MM.1S (cell line): Measurements from ENCODE around the gene ZNF142.

ENCODE experiments used
- DNase-seq: peaks from one replicate; pipeline ENCODE4 v3.0.0-alpha.2; 2015
- H2AFZ ChIP-seq: fragments of 300-600 bp; sonication (generic); 2 replicates; pipeline ENCODE4 v1.6.0; 2016; ENCODE audit warnings: antibody characterized with exemption, low read length
- H3F3A ChIP-seq: fragments of 300-600 bp; sonication (generic); 2 replicates; pipeline ENCODE4 v1.6.1; 2016; ENCODE audit warnings: mild to moderate bottlenecking, antibody characterized with exemption, low read length, moderate library complexity, mixed read lengths; ENCODE audit not compliant: insufficient read depth
- H3K27ac ChIP-seq: fragments of 300-600 bp; sonication (generic); 2 replicates; pipeline ENCODE4 v1.5.1; 2016; ENCODE audit warnings: mild to moderate bottlenecking, low read length
- H3K27me3 ChIP-seq: fragments of 300-600 bp; sonication (generic); replicated peaks from 2 replicates; pipeline ENCODE4 v1.6.0; 2016; ENCODE audit warnings: low read length; ENCODE audit not compliant: insufficient read depth
- H3K36me3 ChIP-seq: fragments of 300-600 bp; sonication (generic); replicated peaks from 2 replicates; pipeline ENCODE4 v1.6.1; 2016; ENCODE audit warnings: mild to moderate bottlenecking, low read length, mixed read lengths; ENCODE audit not compliant: insufficient read depth
- H3K4me1 ChIP-seq: fragments of 300-600 bp; sonication (generic); 2 replicates; pipeline ENCODE4 v1.6.1; 2016; ENCODE audit warnings: low read length, mixed read lengths
- H3K4me2 ChIP-seq: fragments of 300-600 bp; sonication (generic); 2 replicates; pipeline ENCODE4 v1.6.0; 2016; ENCODE audit warnings: low read depth, low read length
- H3K4me3 ChIP-seq: fragments of 300-600 bp; sonication (generic); 2 replicates; pipeline ENCODE4 v1.5.1; 2016; ENCODE audit warnings: low read length, mixed read lengths
- H3K79me2 ChIP-seq: fragments of 300-600 bp; sonication (generic); 2 replicates; pipeline ENCODE4 v1.6.1; 2016; ENCODE audit warnings: mixed run types, low read length, mixed read lengths
- H3K9ac ChIP-seq: fragments of 300-600 bp; sonication (generic); 2 replicates; pipeline ENCODE4 v1.6.1; 2016; ENCODE audit warnings: low read length, mixed read lengths
- H3K9me2 ChIP-seq: fragments of 300-600 bp; sonication (generic); replicated peaks from 2 replicates; pipeline ENCODE4 v1.6.1; 2016; ENCODE audit warnings: mild to moderate bottlenecking, low read length, mixed read lengths; ENCODE audit not compliant: insufficient read depth
- H3K9me3 ChIP-seq: fragments of 300-600 bp; sonication (generic); replicated peaks from 2 replicates; pipeline ENCODE4 v1.6.1; 2016; ENCODE audit warnings: mild to moderate bottlenecking, low read length, mixed read lengths; ENCODE audit not compliant: insufficient read depth
- H4K20me1 ChIP-seq: fragments of 300-600 bp; sonication (generic); 2 replicates; pipeline ENCODE4 v1.6.1; 2016; ENCODE audit warnings: mild to moderate bottlenecking, low read length, moderate library complexity, mixed read lengths; ENCODE audit not compliant: insufficient read depth
- EZH2 ChIP-seq: fragments of 300-600 bp; sonication (generic); optimal IDR thresholded peaks from 2 replicates; pipeline ENCODE3; 2017; ENCODE audit warnings: low read depth, mild to moderate bottlenecking, antibody characterized with exemption, low read length, mixed read lengths
- EZH2phosphoT487 ChIP-seq: fragments of 300-600 bp; sonication (generic); IDR thresholded peaks from 2 replicates; pipeline ENCODE4 v1.6.1; 2018; ENCODE audit warnings: antibody characterized with exemption, low read length
- TF ChIP-seq, protein P1 (sequence below): fragments of 300-600 bp; sonication (generic); IDR thresholded peaks from 2 replicates; pipeline ENCODE4 v1.5.1; 2016; ENCODE audit warnings: antibody characterized with exemption, low read length, mixed read lengths

Gene ZNF142

DNA sequence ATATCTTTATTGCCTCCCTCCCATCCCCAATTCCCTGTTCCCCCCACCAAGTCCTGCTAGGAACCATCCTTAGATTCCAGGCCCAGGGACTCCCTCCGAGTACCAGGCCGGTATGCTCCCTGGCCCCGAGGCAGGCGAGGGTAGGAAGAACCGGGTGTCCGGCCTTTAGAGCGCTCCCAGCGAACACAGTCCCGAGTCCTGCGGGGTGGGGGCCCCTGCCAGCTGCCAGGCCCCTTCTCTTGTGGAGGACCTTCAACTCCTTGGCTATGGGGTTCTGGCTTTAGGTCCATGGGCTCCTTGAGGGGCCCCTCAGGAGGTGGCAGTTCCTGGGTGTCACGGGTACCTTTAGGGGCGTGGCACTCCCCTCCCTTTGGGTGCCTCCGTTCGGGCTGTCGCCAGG is 4.5 kb upstream of the ZNF142 start:
- Histone ChIP-seq H3K9me3 (no peaks in the 10 kb centered on the region), H3K27me3 (no peaks in the 10 kb centered on the region), H3K4me2 (no peak overlapping the region), H4K20me1 (no peaks in the 10 kb centered on the region), H3K4me1 (peaks cover 8% of the 10 kb centered on the region; the same call in 1 of the 2 replicates), H3K27ac (no peak overlapping the region), H2AFZ (no peak overlapping the region), H3K36me3 (0 out of 2 replicates have a peak, but pooled peaks cover 3% of the 10 kb centered on the region), H3F3A (no peaks in the 10 kb centered on the region), H3K9ac (no peak overlapping the region), H3K4me3 (no peak overlapping the region), H3K9me2 (no peaks in the 10 kb centered on the region), H3K79me2 (peaks cover 25% of the 10 kb centered on the region)
- no peak for DNase-seq
- TF ChIP-seq, protein P1, sequence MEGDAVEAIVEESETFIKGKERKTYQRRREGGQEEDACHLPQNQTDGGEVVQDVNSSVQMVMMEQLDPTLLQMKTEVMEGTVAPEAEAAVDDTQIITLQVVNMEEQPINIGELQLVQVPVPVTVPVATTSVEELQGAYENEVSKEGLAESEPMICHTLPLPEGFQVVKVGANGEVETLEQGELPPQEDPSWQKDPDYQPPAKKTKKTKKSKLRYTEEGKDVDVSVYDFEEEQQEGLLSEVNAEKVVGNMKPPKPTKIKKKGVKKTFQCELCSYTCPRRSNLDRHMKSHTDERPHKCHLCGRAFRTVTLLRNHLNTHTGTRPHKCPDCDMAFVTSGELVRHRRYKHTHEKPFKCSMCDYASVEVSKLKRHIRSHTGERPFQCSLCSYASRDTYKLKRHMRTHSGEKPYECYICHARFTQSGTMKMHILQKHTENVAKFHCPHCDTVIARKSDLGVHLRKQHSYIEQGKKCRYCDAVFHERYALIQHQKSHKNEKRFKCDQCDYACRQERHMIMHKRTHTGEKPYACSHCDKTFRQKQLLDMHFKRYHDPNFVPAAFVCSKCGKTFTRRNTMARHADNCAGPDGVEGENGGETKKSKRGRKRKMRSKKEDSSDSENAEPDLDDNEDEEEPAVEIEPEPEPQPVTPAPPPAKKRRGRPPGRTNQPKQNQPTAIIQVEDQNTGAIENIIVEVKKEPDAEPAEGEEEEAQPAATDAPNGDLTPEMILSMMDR, result no peak
- TF ChIP-seq EZH2 (no peak), EZH2phosphoT487 (no peak)

DNA sequence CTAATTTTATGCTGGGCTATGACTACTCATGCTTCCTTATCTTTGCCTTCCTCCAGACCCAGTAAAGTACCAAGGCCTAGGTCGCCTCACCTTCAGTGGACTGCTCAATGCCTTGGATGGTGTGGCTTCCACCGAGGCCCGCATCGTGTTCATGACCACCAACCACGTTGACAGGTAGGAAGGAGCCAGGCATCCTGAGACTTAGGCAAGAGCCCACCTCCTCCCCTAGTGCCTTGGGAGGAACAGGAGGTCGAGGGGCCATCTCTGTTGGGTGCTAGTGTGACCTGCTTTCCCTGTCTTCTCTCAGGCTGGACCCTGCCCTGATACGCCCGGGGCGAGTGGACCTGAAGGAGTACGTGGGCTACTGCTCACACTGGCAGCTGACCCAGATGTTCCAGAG is 3.4 kb upstream of the ZNF142 start:
- H3K27me3 ChIP-seq, result no peaks in the 10 kb centered on the region
- H3K27ac ChIP-seq, result no peak overlapping the region
- H4K20me1 ChIP-seq, result no peaks in the 10 kb centered on the region
- H3K4me1 ChIP-seq, result peaks cover 11% of the 10 kb centered on the region
- no peaks in the 10 kb centered on the region for H3K9me3 ChIP-seq
- H3K4me2 ChIP-seq, result no peak overlapping the region
- no peak overlapping the region for H2AFZ ChIP-seq
- TF ChIP-seq EZH2, result no peak
- TF ChIP-seq EZH2phosphoT487, result no peak
- TF ChIP-seq, protein P1, result no peak
- H3K9me2 ChIP-seq, result no peaks in the 10 kb centered on the region
- no peaks in the 10 kb centered on the region for H3F3A ChIP-seq
- 0 out of 2 replicates have a peak, but pooled peaks cover 3% of the 10 kb centered on the region for H3K36me3 ChIP-seq
- no peak for DNase-seq
- no peak overlapping the region for H3K4me3 ChIP-seq
- H3K9ac ChIP-seq, result no peak overlapping the region
- peaks cover 36% of the 10 kb centered on the region for H3K79me2 ChIP-seq

DNA sequence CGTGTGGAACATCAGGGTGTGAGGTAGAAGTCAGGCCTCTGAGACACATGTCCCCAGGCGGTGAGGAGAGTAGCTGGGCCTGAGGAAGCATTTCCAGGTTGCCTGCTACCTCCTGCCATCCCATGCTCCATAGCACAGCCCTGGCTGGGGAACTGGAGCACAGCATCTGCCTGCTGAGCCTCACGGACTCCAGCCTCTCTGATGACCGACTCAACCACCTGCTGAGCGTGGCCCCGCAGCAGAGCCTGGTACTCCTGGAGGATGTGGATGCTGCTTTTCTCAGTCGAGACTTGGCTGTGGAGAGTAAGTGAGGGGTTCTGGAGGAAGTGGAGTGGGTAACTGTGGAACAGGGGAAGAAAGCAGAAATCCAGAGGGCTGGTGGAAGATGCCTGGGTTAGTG is 3.0 kb upstream of the ZNF142 start:
- no peaks in the 10 kb centered on the region for H4K20me1 ChIP-seq
- H3K9me2 ChIP-seq, result no peaks in the 10 kb centered on the region
- no peaks in the 10 kb centered on the region for H3F3A ChIP-seq
- H3K36me3 ChIP-seq, result 0 out of 2 replicates have a peak, but pooled peaks cover 3% of the 10 kb centered on the region
- TF ChIP-seq EZH2phosphoT487 (no peak), EZH2 (no peak)
- TF ChIP-seq, protein P1, result no peak
- H2AFZ ChIP-seq, result no peak overlapping the region
- H3K4me1 ChIP-seq, result peaks cover 13% of the 10 kb centered on the region
- no peaks in the 10 kb centered on the region for H3K9me3 ChIP-seq
- peaks cover 40% of the 10 kb centered on the region for H3K79me2 ChIP-seq
- H3K9ac ChIP-seq, result no peak overlapping the region
- no peak for DNase-seq
- no peaks in the 10 kb centered on the region for H3K27me3 ChIP-seq
- H3K4me2 ChIP-seq, result no peak overlapping the region
- H3K27ac ChIP-seq, result no peak overlapping the region
- H3K4me3 ChIP-seq, result no peak overlapping the region
